Measurements from ENCODE around the gene LENEP. TPM values are rescaled to one million over a fixed set of nuclear protein-coding genes. Genes with fewer than 3 reads are reported as not detected.

The LENEP gene
- total and polyA plus RNA-seq, 2 donors (not counting 1 experiment from before 2014, with no cell fraction given) = not detected

DNA sequence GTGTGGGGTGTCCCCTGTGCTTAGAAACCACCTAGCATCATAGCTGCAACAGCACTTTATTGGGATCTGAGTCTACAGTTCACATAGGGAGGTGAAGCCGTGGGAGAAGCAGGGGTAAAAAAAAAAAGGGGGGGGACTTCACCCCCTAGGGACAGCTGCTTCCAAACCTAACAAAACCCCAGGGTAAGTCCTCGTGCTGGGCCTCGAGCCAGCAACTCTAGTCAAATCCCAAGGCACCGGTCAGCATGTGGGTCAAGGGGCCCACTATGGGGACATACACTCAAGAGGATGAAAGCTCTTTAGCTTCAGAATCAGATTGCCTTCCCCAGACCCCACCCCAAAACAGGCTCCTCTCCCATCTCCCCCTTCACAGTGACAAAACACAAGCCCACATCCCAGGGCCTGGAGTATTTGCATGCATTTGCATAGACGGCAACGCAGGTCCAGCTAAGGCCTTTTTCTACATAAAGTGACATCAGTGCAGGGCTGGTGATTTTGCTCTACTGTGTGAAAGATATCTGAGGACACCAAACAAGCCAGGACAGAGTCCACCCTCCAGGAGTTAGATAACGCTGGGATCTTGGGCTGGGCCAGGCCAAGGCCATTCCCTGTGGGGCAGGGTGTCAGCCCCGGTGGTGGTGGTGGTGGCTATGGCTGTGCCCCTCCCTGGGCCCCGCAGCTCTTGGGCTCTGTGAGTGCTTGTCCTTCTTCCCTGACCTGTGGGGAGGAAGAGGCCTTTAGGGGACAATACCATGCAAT lies 48.8 kb upstream of the LENEP start:
- no peaks in the 10 kb centered on the region for H3K9me3 ChIP-seq (ENCODE audit: control insufficient read depth, insufficient read depth, low read depth, low read length)
- DNase-seq (ENCODE audit: low read depth in 2 of 2) = peak in 1 of 2 donors; percentile 34
- no peak overlapping the region for H3K4me3 ChIP-seq (replicated peaks in 1 of 4; ENCODE audit: control extremely low read depth in 1 of 4, insufficient read depth in 1 of 4, low read depth in 3 of 4, low read length in 4 of 4)
- no peak overlapping the region for H3K4me2 ChIP-seq (ENCODE audit: extremely low read depth, insufficient read depth, low read length)
- H3K79me2 ChIP-seq (ENCODE audit: control insufficient read depth, insufficient read depth, low read length) = no peaks in the 10 kb centered on the region
- H3K4me1 ChIP-seq (ENCODE audit: control insufficient read depth, extremely low read depth, insufficient read depth, low read length) = no peaks in the 10 kb centered on the region
- H3K27ac ChIP-seq (ENCODE audit: insufficient read depth, low read length) = no peak overlapping the region
- H3K27me3 ChIP-seq (ENCODE audit: control insufficient read depth, insufficient read depth, low read length) = no peaks in the 10 kb centered on the region
- no peaks in the 10 kb centered on the region for H3K36me3 ChIP-seq (ENCODE audit: control insufficient read depth, insufficient read depth, low read length)
- TF ChIP-seq, protein P1, sequence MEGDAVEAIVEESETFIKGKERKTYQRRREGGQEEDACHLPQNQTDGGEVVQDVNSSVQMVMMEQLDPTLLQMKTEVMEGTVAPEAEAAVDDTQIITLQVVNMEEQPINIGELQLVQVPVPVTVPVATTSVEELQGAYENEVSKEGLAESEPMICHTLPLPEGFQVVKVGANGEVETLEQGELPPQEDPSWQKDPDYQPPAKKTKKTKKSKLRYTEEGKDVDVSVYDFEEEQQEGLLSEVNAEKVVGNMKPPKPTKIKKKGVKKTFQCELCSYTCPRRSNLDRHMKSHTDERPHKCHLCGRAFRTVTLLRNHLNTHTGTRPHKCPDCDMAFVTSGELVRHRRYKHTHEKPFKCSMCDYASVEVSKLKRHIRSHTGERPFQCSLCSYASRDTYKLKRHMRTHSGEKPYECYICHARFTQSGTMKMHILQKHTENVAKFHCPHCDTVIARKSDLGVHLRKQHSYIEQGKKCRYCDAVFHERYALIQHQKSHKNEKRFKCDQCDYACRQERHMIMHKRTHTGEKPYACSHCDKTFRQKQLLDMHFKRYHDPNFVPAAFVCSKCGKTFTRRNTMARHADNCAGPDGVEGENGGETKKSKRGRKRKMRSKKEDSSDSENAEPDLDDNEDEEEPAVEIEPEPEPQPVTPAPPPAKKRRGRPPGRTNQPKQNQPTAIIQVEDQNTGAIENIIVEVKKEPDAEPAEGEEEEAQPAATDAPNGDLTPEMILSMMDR (conservative IDR thresholded peaks at IDR 0.05 in 1 of 2, IDR thresholded peaks at IDR 0.05 in 1 of 2; ENCODE audit: low read depth in 1 of 2, low read length in 2 of 2) = no peak
- no peak for TF ChIP-seq EZH2 (IDR thresholded peaks at IDR 0.05; ENCODE audit: low read length, missing control alignments)
- H2AFZ ChIP-seq (ENCODE audit: low read length) = no peak overlapping the region
- peak overlapping the region; percentile 1 for H3K9ac ChIP-seq (ENCODE audit: insufficient read depth, low read length)
- no peaks in the 10 kb centered on the region for H4K20me1 ChIP-seq (ENCODE audit: control insufficient read depth, extremely low read depth, insufficient read depth, low read length)

DNA sequence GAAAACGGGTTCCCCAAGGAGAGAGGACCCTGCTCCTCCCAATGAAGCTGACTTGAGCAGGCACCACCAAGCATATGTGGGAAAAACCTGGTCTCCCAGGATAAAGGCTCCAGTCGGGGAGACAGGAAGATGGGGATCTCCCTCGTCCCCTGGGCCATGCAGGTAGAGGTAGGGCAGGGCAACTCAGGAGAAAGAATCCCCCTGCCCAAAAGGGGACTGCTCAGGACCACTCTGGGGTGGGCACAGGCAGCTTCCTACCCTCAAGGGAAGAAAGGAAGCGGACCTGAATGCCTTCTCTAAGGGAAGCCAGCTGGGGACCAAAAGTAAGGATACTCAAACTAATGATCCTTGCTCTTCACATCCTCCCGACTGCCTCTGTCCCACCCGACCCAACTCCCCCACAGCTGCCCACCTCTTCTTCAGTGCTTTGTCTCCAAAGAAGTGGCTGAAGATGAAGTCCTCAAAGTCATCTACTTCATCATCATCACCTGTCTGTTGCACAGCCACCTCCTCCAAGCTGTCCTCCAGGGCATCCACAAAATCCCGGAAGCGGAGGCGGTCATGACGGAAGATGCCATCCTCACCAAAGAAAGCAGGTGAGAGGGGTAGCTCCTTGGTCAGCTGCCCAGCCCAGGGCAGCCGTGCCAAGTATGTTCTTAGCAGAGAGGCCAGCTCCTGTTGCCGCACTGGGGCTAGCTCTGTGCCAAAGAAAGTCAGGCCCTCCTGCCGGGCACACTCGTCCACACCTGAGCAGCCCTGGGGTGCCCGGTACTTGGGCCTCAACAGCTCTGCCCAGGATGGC lies 48.0 kb upstream of the LENEP start:
- Histone ChIP-seq H3K27me3 (ENCODE audit: control insufficient read depth, insufficient read depth, low read length) (no peaks in the 10 kb centered on the region), H3K36me3 (ENCODE audit: control insufficient read depth, insufficient read depth, low read length) (no peaks in the 10 kb centered on the region)

More for the DNA sequence above, 48.0 kb upstream of the LENEP start:
- H3K9me3 ChIP-seq (ENCODE audit: control insufficient read depth, insufficient read depth, low read depth, low read length) = no peaks in the 10 kb centered on the region
- H3K27ac ChIP-seq (ENCODE audit: insufficient read depth, low read length) = no peak overlapping the region
- no peaks in the 10 kb centered on the region for H3K4me1 ChIP-seq (ENCODE audit: control insufficient read depth, extremely low read depth, insufficient read depth, low read length)
- H4K20me1 ChIP-seq (ENCODE audit: control insufficient read depth, extremely low read depth, insufficient read depth, low read length) = no peaks in the 10 kb centered on the region
- H3K79me2 ChIP-seq (ENCODE audit: control insufficient read depth, insufficient read depth, low read length) = no peaks in the 10 kb centered on the region
- H2AFZ ChIP-seq (ENCODE audit: low read length) = no peak overlapping the region
- no peak for DNase-seq (ENCODE audit: low read depth in 2 of 2)
- no peak for TF ChIP-seq EZH2 (IDR thresholded peaks at IDR 0.05; ENCODE audit: low read length, missing control alignments)
- TF ChIP-seq, protein P1 (conservative IDR thresholded peaks at IDR 0.05 in 1 of 2, IDR thresholded peaks at IDR 0.05 in 1 of 2; ENCODE audit: low read depth in 1 of 2, low read length in 2 of 2) = no peak
- H3K4me3 ChIP-seq (replicated peaks in 1 of 4; ENCODE audit: control extremely low read depth in 1 of 4, insufficient read depth in 1 of 4, low read depth in 3 of 4, low read length in 4 of 4) = no peak overlapping the region
- H3K9ac ChIP-seq (ENCODE audit: insufficient read depth, low read length) = no peak overlapping the region
- H3K4me2 ChIP-seq (ENCODE audit: extremely low read depth, insufficient read depth, low read length) = no peak overlapping the region
